ENCODE measurements around the gene RPL28. TPM values are rescaled to one million over a fixed set of nuclear protein-coding genes. Genes with fewer than 3 reads are reported as not detected.

RPL28 gene
- total and polyA plus RNA-seq, 10 of the 15 experiments (the other 5 are each of a cell fraction or from before 2014, with no cell fraction given), result 260 to 3,542 (median 891) TPM

DNA sequence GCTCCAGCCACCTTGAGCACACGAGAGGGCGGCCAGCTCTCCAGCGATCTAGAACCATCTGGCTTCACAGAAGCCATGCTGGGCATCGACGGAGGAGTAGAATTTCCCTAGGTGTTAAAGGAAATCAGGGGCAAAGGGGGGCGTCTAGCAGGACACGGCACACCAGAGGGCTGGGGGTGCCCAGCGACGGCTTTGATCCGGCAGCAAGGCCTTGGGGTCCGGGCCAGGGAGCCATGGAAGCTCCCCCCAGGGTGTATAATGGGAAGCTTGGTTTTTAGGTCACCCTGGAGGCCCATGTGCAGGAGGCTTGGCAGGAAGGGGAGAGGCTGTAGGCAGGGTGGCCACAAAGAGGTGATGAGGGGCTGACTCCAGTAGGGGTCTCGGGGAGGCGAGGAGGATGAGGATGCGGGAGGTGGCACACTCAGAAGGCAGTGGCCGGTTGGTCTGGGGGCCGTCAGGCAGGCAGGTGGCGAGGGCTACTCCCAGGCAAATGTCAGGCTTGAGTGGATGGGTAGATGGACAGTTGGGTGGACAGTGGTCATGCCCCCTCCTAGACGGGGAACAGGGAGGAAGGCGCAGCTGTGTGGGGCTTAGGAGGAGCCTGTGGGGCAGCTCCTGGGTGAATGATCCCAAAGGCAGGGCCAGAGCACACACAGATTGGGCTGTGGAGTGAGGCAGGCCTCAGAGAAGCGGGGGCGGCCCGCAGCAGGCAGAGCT is 40.5 kb upstream of the RPL28 start:
- no peak overlapping the region for H3K9ac ChIP-seq (ENCODE audit: control insufficient read depth, insufficient read depth, low read length)
- ChIA-PET RAD21 (ENCODE audit: unreplicated experiment) (no interaction called here), CTCF (no interaction called here), POLR2A (interaction anchor here (0.5 kb wide), 1 partner anchor 19 kb away, joined by 3 read pairs; no protein-coding TSS in a partner anchor), SMC1A (ENCODE audit: uncharacterized antibody, unreplicated experiment) (no interaction called here)
- ATAC-seq (no peak), DNase-seq (ENCODE audit: low read depth, low spot score) (no peak), FAIRE-seq (no peak)
- BruUV-seq (replicated peaks), result no TSS peak
- H4K20me1 ChIP-seq (ENCODE audit: control insufficient read depth, insufficient read depth), result no peaks in the 10 kb centered on the region
- in situ Hi-C loops (cut with MboI) (no loop called here), intact Hi-C loops (cut with micrococcal nuclease; ENCODE audit: unreplicated experiment) (no loop called here)
- no peak overlapping the region for H2AFZ ChIP-seq (ENCODE audit: control insufficient read depth, low read depth, low read length)
- TF ChIP-seq, protein P1, sequence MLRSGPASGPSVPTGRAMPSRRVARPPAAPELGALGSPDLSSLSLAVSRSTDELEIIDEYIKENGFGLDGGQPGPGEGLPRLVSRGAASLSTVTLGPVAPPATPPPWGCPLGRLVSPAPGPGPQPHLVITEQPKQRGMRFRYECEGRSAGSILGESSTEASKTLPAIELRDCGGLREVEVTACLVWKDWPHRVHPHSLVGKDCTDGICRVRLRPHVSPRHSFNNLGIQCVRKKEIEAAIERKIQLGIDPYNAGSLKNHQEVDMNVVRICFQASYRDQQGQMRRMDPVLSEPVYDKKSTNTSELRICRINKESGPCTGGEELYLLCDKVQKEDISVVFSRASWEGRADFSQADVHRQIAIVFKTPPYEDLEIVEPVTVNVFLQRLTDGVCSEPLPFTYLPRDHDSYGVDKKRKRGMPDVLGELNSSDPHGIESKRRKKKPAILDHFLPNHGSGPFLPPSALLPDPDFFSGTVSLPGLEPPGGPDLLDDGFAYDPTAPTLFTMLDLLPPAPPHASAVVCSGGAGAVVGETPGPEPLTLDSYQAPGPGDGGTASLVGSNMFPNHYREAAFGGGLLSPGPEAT (IDR thresholded peaks at IDR 0.05; ENCODE audit: low read depth), result no peak
- 0 out of 2 replicates have a peak, but pooled peaks have one; percentile 21 for TF ChIP-seq POLR2A (IDR thresholded peaks at IDR 0.05; ENCODE audit: low read depth, low read length)
- peaks cover 4% of the 10 kb centered on the region for H3K79me2 ChIP-seq (ENCODE audit: control insufficient read depth, insufficient read depth, low read length)
- peaks cover 4% of the 10 kb centered on the region; the same call in 1 of the 2 replicates for H3K4me1 ChIP-seq (ENCODE audit: control insufficient read depth, insufficient read depth, low read length)
- H3K9me3 ChIP-seq (replicated peaks; ENCODE audit: control insufficient read depth, insufficient read depth, low read length), result no peaks in the 10 kb centered on the region
- no peak overlapping the region for H3K4me3 ChIP-seq
- H3K4me2 ChIP-seq (ENCODE audit: control insufficient read depth, insufficient read depth), result no peak overlapping the region
- no peaks in the 10 kb centered on the region; a peak in 1 of 4 replicates for H3K36me3 ChIP-seq (ENCODE audit: control insufficient read depth in 2 of 2, insufficient read depth in 2 of 2, low read length in 1 of 2)
- 78% methylated on average over 19 of the region's 22 CpGs for WGBS (ENCODE audit: insufficient coverage, insufficient replicate concordance, low lambda C conversion rate, missing lambda C conversion rate)
- H3K27ac ChIP-seq (ENCODE audit: control insufficient read depth, insufficient read depth), result no peak overlapping the region
- no peaks in the 10 kb centered on the region for H3K27me3 ChIP-seq (replicated peaks in 1 of 2; ENCODE audit: control insufficient read depth in 2 of 2, insufficient read depth in 2 of 2, low read length in 1 of 2)

DNA sequence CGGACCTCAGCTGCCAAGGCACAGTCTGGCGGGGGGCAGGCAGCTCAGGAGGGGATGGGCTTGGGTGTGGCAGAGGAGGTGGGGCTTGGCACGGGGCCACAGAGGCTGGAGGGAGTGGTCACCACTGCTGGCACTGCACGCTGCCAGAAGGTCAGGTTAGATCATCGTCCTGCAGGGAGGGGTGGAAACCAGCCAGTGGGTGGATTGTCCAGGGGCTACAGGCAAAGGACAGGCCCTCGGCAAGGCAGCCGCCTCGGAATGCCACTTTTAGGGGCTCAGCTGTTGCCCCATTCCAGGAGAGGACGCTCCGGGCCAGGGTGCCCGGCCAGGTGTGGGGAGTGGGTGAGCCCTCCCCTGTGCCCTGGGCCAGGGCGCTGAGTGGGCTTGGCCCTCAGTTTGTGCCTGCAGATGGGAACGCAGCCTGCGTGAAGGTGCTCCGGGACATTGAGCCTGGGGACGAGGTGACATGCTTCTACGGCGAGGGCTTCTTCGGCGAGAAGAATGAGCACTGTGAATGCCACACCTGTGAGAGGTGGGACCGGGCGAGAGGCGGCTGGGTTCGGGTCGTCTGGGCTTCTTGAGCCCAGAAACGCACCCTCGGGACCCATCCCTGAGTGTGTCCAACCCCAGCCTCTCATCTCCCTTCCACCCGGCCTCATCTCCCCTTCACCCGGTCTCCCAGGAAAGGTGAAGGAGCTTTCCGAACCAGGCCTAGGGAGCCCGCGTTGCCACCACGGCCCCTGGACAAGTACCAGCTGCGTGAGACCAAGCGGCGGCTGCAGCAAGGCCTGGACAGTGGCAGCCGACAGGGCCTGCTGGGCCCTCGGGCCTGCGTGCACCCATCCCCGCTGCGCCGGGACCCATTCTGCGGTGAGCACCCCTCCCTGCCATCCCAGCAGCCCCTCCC is 39.7 kb upstream of the RPL28 start:
- Histone ChIP-seq H2AFZ (ENCODE audit: control insufficient read depth, low read depth, low read length) (no peak overlapping the region), H3K9me3 (replicated peaks; ENCODE audit: control insufficient read depth, insufficient read depth, low read length) (no peaks in the 10 kb centered on the region), H3K4me2 (ENCODE audit: control insufficient read depth, insufficient read depth) (no peak overlapping the region), H3K4me1 (ENCODE audit: control insufficient read depth, insufficient read depth, low read length) (peaks cover 4% of the 10 kb centered on the region; the same call in 1 of the 2 replicates), H4K20me1 (ENCODE audit: control insufficient read depth, insufficient read depth) (no peaks in the 10 kb centered on the region), H3K4me3 (no peak overlapping the region), H3K79me2 (ENCODE audit: control insufficient read depth, insufficient read depth, low read length) (peaks cover 2% of the 10 kb centered on the region; the same call in 1 of the 2 replicates), H3K9ac (ENCODE audit: control insufficient read depth, insufficient read depth, low read length) (no peak overlapping the region), H3K36me3 (ENCODE audit: control insufficient read depth in 2 of 2, insufficient read depth in 2 of 2, low read length in 1 of 2) (no peaks in the 10 kb centered on the region; a peak in 1 of 4 replicates), H3K27ac (ENCODE audit: control insufficient read depth, insufficient read depth) (no peak overlapping the region), H3K27me3 (replicated peaks in 1 of 2; ENCODE audit: control insufficient read depth in 2 of 2, insufficient read depth in 2 of 2, low read length in 1 of 2) (no peaks in the 10 kb centered on the region)
- POLR2A ChIA-PET, result interaction anchor here (0.7 kb wide), 1 partner anchor 720 kb away, joined by 3 read pairs; no protein-coding TSS in a partner anchor
- SMC1A ChIA-PET (ENCODE audit: uncharacterized antibody, unreplicated experiment), result no interaction called here
- no peak for ATAC-seq
- 92% methylated on average over 43 of the region's 43 CpGs for WGBS (ENCODE audit: insufficient coverage, insufficient replicate concordance, low lambda C conversion rate, missing lambda C conversion rate)
- in situ Hi-C loops (cut with MboI) (no loop called here), intact Hi-C loops (cut with micrococcal nuclease; ENCODE audit: unreplicated experiment) (no loop called here)
- no peak for FAIRE-seq
- BruUV-seq (replicated peaks), result no TSS peak
- TF ChIP-seq JUNB (IDR thresholded peaks at IDR 0.05), result no peak
- no peak for TF ChIP-seq NR2C2 (IDR thresholded peaks at IDR 0.05; ENCODE audit: borderline replicate concordance, control insufficient read depth, insufficient read length, low read depth)
- no peak for TF ChIP-seq HCFC1 (IDR thresholded peaks at IDR 0.05; ENCODE audit: low read length)
- TF ChIP-seq, protein P2, sequence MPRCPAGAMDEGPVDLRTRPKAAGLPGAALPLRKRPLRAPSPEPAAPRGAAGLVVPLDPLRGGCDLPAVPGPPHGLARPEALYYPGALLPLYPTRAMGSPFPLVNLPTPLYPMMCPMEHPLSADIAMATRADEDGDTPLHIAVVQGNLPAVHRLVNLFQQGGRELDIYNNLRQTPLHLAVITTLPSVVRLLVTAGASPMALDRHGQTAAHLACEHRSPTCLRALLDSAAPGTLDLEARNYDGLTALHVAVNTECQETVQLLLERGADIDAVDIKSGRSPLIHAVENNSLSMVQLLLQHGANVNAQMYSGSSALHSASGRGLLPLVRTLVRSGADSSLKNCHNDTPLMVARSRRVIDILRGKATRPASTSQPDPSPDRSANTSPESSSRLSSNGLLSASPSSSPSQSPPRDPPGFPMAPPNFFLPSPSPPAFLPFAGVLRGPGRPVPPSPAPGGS (IDR thresholded peaks at IDR 0.05; ENCODE audit: borderline replicate concordance, insufficient read depth, low read depth, low read length, poor library complexity, severe bottlenecking), result no peak
- no peak for TF ChIP-seq CBFB (IDR thresholded peaks at IDR 0.05; ENCODE audit: low read depth)
- no peak for TF ChIP-seq ZZZ3 (IDR thresholded peaks at IDR 0.05; ENCODE audit: control insufficient read depth, insufficient read length, low read depth)
- no peak for DNase-seq (ENCODE audit: low read depth, low spot score)
- RAD21 ChIA-PET (ENCODE audit: unreplicated experiment), result no interaction called here
- CTCF ChIA-PET, result no interaction called here
